ENCODE results near the gene SYPL1. TPM values are rescaled to one million over a fixed set of nuclear protein-coding genes. Genes with fewer than 3 reads are reported as not detected.

Gene SYPL1
- total RNA-seq, 2 donors from 2014 or later, result 87.9 to 132 TPM

- Histone ChIP-seq H3K4me1 (replicated peaks) (peaks cover 17% of the 10 kb centered on the region), H3K4me3 (no peak overlapping the region), H3K27me3 (replicated peaks; ENCODE audit: insufficient read depth) (no peaks in the 10 kb centered on the region), H3K36me3 (no peaks in the 10 kb centered on the region), H3K27ac (peak overlapping the region in 1 of 2 donors; percentile 12), H3K9me3 (no peaks in the 10 kb centered on the region)
- 44% methylated on average over 7 of the region's 7 CpGs for WGBS
- intact Hi-C loops (cut with DNase I), result loop anchor here (10.0 kb wide), 1 partner anchor 404 kb away; no protein-coding TSS in a partner anchor
- TF ChIP-seq CTCF (IDR thresholded peaks at IDR 0.05), result no peak
- peak; percentile 66 for TF ChIP-seq POLR2AphosphoS5 (IDR thresholded peaks at IDR 0.05)
- peak; percentile 56 for DNase-seq (ENCODE audit: low spot score)
These were observed 51.7 kb downstream of the SYPL1 start for GRCh38 chr7:106060394-106060920.

- no peaks in the 10 kb centered on the region for H3K27me3 ChIP-seq (replicated peaks; ENCODE audit: insufficient read depth)
- no peak overlapping the region for H3K4me3 ChIP-seq
- intact Hi-C loops (cut with DNase I), result no loop called here
- TF ChIP-seq CTCF (IDR thresholded peaks at IDR 0.05) (no peak), POLR2A (IDR thresholded peaks at IDR 0.05) (no peak), POLR2AphosphoS5 (IDR thresholded peaks at IDR 0.05) (no peak)
- no peaks in the 10 kb centered on the region for H3K9me3 ChIP-seq
- H3K27ac ChIP-seq, result peak overlapping the region; percentile 12 to 55
- peaks cover 13% of the 10 kb centered on the region for H3K4me1 ChIP-seq (replicated peaks)
- H3K36me3 ChIP-seq, result no peaks in the 10 kb centered on the region
- no peak for DNase-seq (ENCODE audit: low spot score)
- 91% methylated on average over 2 of the region's 2 CpGs for WGBS
These were observed 52.6 kb downstream of the SYPL1 start for GRCh38 chr7:106059556-106059955.

GRCh38 chr7:106058928-106059324 lies 53.2 kb downstream of the SYPL1 start:
- 55% methylated on average over 3 of the region's 3 CpGs for WGBS
- no peak for DNase-seq (ENCODE audit: low spot score)
- peak overlapping the region; percentile 55 to 64 for H3K27ac ChIP-seq
- no peak for TF ChIP-seq POLR2AphosphoS5 (IDR thresholded peaks at IDR 0.05)
- peaks cover 11% of the 10 kb centered on the region for H3K4me1 ChIP-seq (replicated peaks)
- no peak overlapping the region for H3K4me3 ChIP-seq
- intact Hi-C loops (cut with DNase I), result no loop called here
- no peaks in the 10 kb centered on the region for H3K9me3 ChIP-seq
- no peaks in the 10 kb centered on the region for H3K36me3 ChIP-seq
- H3K27me3 ChIP-seq (replicated peaks; ENCODE audit: insufficient read depth), result no peaks in the 10 kb centered on the region

GRCh38 chr7:106057962-106058927 lies 53.9 kb downstream of the SYPL1 start:
- TF ChIP-seq POLR2A (IDR thresholded peaks at IDR 0.05) (no peak), POLR2AphosphoS5 (IDR thresholded peaks at IDR 0.05) (peak; percentile 93), CTCF (IDR thresholded peaks at IDR 0.05) (peak in 2 of 4 experiments; percentile 5 to 14)
- peak; percentile 98 for DNase-seq (ENCODE audit: low spot score)
- peaks cover 11% of the 10 kb centered on the region for H3K4me1 ChIP-seq (replicated peaks)
- H3K4me3 ChIP-seq, result no peak overlapping the region
- 48% methylated on average over 19 of the region's 19 CpGs for WGBS
- H3K27me3 ChIP-seq (replicated peaks; ENCODE audit: insufficient read depth), result no peaks in the 10 kb centered on the region
- intact Hi-C loops (cut with DNase I), result loop anchor here (2.0 kb wide), 1 partner anchor 95 kb away; no protein-coding TSS in a partner anchor
- H3K36me3 ChIP-seq, result no peaks in the 10 kb centered on the region
- peak overlapping the region; percentile 55 to 64 for H3K27ac ChIP-seq
- no peaks in the 10 kb centered on the region for H3K9me3 ChIP-seq

GRCh38 chr7:106057204-106057961 lies 54.7 kb downstream of the SYPL1 start:
- H3K9me3 ChIP-seq, result no peaks in the 10 kb centered on the region
- no peak for DNase-seq (ENCODE audit: low spot score)
- H3K4me3 ChIP-seq, result no peak overlapping the region
- H3K27ac ChIP-seq, result peak overlapping the region; percentile 55 to 60
- H3K4me1 ChIP-seq (replicated peaks), result peaks cover 11% of the 10 kb centered on the region
- intact Hi-C loops (cut with DNase I), result loop anchor here (2.0 kb wide), 1 partner anchor 95 kb away; no protein-coding TSS in a partner anchor
- WGBS, result 59% methylated on average over 10 of the region's 10 CpGs
- no peak for TF ChIP-seq POLR2AphosphoS5 (IDR thresholded peaks at IDR 0.05)
- TF ChIP-seq CTCF (IDR thresholded peaks at IDR 0.05), result no peak
- TF ChIP-seq POLR2A (IDR thresholded peaks at IDR 0.05), result no peak
- H3K36me3 ChIP-seq, result no peaks in the 10 kb centered on the region
- H3K27me3 ChIP-seq (replicated peaks; ENCODE audit: insufficient read depth), result no peaks in the 10 kb centered on the region

All from prostate gland (tissue), 2 donors.